Activated naive CD8-positive, alpha-beta T cell treated with anti-CD3 and anti-CD28 coated beads, Interleukin-2, amount 50 U/mL, for 24 hours (primary cell): ENCODE results near the gene SPSB1.

Source experiments
- ATAC-seq: fragments of 150-1000 bp; cut with Tn5 transposase; one replicate; pipeline ENCODE4 v1.10.0; 2021
- DNase-seq: peaks from one replicate; pipeline ENCODE4 v3.0.0; 2021
- H3K27ac Mint-ChIP-seq: one replicate; pipeline ENCODE4 v1.8.0; 2021; ENCODE audit warnings: mild to moderate bottlenecking, mixed read lengths
- H3K27me3 Mint-ChIP-seq: one replicate; pipeline ENCODE4 v1.8.0; 2021; ENCODE audit warnings: mixed read lengths
- H3K36me3 Mint-ChIP-seq: one replicate; pipeline ENCODE4 v1.8.0; 2021; ENCODE audit warnings: low read depth, mixed read lengths
- H3K4me1 Mint-ChIP-seq: one replicate; pipeline ENCODE4 v1.8.0; 2021; ENCODE audit warnings: mixed read lengths
- H3K4me3 Mint-ChIP-seq: one replicate; pipeline ENCODE4 v1.8.0; 2021; ENCODE audit warnings: mild to moderate bottlenecking, moderate library complexity, mixed read lengths
- H3K9me3 Mint-ChIP-seq: one replicate; pipeline ENCODE4 v1.8.0; 2021; ENCODE audit warnings: mixed read lengths

SPSB1 gene

GRCh38 chr1:9292361-9293240, at the start of gene SPSB1:
TSS of gene SPSB1 (plus strand) at chr1:9292894. CDS start at chr1:9355892, 62,998 bp downstream.
- Mint-ChIP-seq H3K4me3 (peak within 1 kb of the TSS; percentile 49), H3K27ac (peak within 1 kb of the TSS; percentile 27), H3K4me1 (peaks cover 2% of the 10 kb centered on the region), H3K9me3 (peaks cover 9% of the 10 kb centered on the region), H3K36me3 (peaks cover 4% of the 10 kb centered on the region), H3K27me3 (peaks cover 5% of the 10 kb centered on the region)
- ATAC-seq (peak; percentile 50), DNase-seq (peak; percentile 62)

GRCh38 chr1:9243066-9243739, 49.5 kb upstream of the SPSB1 start:
- Mint-ChIP-seq H3K27ac (no peak overlapping the region), H3K4me1 (peaks cover 39% of the 10 kb centered on the region), H3K27me3 (no peaks in the 10 kb centered on the region), H3K36me3 (peaks cover 6% of the 10 kb centered on the region), H3K9me3 (no peaks in the 10 kb centered on the region), H3K4me3 (no peak overlapping the region)
- DNase-seq (no peak), ATAC-seq (no peak)

GRCh38 chr1:9244501-9245229, 48.0 kb upstream of the SPSB1 start:
- peaks cover 2% of the 10 kb centered on the region for H3K36me3 Mint-ChIP-seq
- no peaks in the 10 kb centered on the region for H3K27me3 Mint-ChIP-seq
- H3K27ac Mint-ChIP-seq = no peak overlapping the region
- H3K4me3 Mint-ChIP-seq = no peak overlapping the region
- H3K4me1 Mint-ChIP-seq = peaks cover 25% of the 10 kb centered on the region
- no peak for DNase-seq
- no peaks in the 10 kb centered on the region for H3K9me3 Mint-ChIP-seq
- no peak for ATAC-seq

- no peak overlapping the region for H3K4me3 Mint-ChIP-seq
- H3K36me3 Mint-ChIP-seq = peaks cover 2% of the 10 kb centered on the region
- H3K27me3 Mint-ChIP-seq = no peaks in the 10 kb centered on the region
- DNase-seq = no peak
- peaks cover 19% of the 10 kb centered on the region for H3K4me1 Mint-ChIP-seq
- no peaks in the 10 kb centered on the region for H3K9me3 Mint-ChIP-seq
- ATAC-seq = no peak
- H3K27ac Mint-ChIP-seq = no peak overlapping the region
Observed at GRCh38 chr1:9245230-9245619, 47.5 kb upstream of the SPSB1 start.

- Mint-ChIP-seq H3K36me3 (peaks cover 2% of the 10 kb centered on the region), H3K4me1 (peaks cover 15% of the 10 kb centered on the region), H3K27ac (no peak overlapping the region), H3K9me3 (no peaks in the 10 kb centered on the region), H3K27me3 (no peaks in the 10 kb centered on the region), H3K4me3 (no peak overlapping the region)
- ATAC-seq = no peak
- no peak for DNase-seq
Observed at GRCh38 chr1:9245661-9246060, 47.0 kb upstream of the SPSB1 start.

- Mint-ChIP-seq H3K4me3 (no peak overlapping the region), H3K27me3 (no peaks in the 10 kb centered on the region), H3K9me3 (no peaks in the 10 kb centered on the region), H3K4me1 (peaks cover 13% of the 10 kb centered on the region), H3K36me3 (peaks cover 2% of the 10 kb centered on the region), H3K27ac (no peak overlapping the region)
- DNase-seq (no peak), ATAC-seq (no peak)
Observed at GRCh38 chr1:9246215-9246614, 46.5 kb upstream of the SPSB1 start.

- Mint-ChIP-seq H3K9me3 (no peaks in the 10 kb centered on the region), H3K27me3 (no peaks in the 10 kb centered on the region), H3K27ac (no peak overlapping the region), H3K36me3 (peaks cover 2% of the 10 kb centered on the region), H3K4me3 (no peak overlapping the region), H3K4me1 (peaks cover 11% of the 10 kb centered on the region)
- ATAC-seq (no peak), DNase-seq (no peak)
Observed at GRCh38 chr1:9246841-9247785, 45.6 kb upstream of the SPSB1 start.

DNA sequence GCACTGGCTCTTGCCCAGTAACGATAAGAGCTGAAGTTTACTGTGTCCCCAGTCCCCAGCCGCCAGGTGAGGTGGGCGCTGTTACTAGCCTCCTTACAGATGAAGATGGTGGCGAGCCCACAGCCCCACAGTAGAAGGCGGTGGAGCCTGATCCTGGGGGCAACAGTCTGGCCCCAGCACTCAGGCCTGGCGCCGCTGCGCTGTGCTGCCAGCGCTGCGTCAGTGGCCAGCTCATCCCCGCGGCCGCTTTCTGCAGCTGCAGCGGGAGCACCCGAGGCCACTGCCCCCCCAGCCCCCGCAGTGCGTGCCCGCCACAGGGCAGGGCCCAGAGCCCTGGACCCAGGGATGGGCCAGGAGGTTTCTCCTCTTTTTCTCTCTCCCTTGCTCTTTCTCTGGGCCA, 44.8 kb upstream of the SPSB1 start:
- H3K4me1 Mint-ChIP-seq = peaks cover 11% of the 10 kb centered on the region
- H3K9me3 Mint-ChIP-seq = no peaks in the 10 kb centered on the region
- peaks cover 2% of the 10 kb centered on the region for H3K36me3 Mint-ChIP-seq
- no peak overlapping the region for H3K4me3 Mint-ChIP-seq
- no peak for ATAC-seq
- no peak for DNase-seq
- no peaks in the 10 kb centered on the region for H3K27me3 Mint-ChIP-seq
- H3K27ac Mint-ChIP-seq = no peak overlapping the region

GRCh38 chr1:9248341-9249262, 44.1 kb upstream of the SPSB1 start:
- Mint-ChIP-seq H3K4me3 (no peak overlapping the region), H3K27me3 (no peaks in the 10 kb centered on the region), H3K9me3 (no peaks in the 10 kb centered on the region), H3K36me3 (peaks cover 2% of the 10 kb centered on the region), H3K27ac (no peak overlapping the region), H3K4me1 (peaks cover 11% of the 10 kb centered on the region)
- ATAC-seq = no peak
- DNase-seq = no peak

GRCh38 chr1:9249263-9249533, 43.5 kb upstream of the SPSB1 start:
- H3K36me3 Mint-ChIP-seq = peaks cover 2% of the 10 kb centered on the region
- peaks cover 8% of the 10 kb centered on the region for H3K4me1 Mint-ChIP-seq
- no peaks in the 10 kb centered on the region for H3K27me3 Mint-ChIP-seq
- no peaks in the 10 kb centered on the region for H3K9me3 Mint-ChIP-seq
- H3K27ac Mint-ChIP-seq = no peak overlapping the region
- DNase-seq (no peak), ATAC-seq (no peak)
- no peak overlapping the region for H3K4me3 Mint-ChIP-seq

DNA sequence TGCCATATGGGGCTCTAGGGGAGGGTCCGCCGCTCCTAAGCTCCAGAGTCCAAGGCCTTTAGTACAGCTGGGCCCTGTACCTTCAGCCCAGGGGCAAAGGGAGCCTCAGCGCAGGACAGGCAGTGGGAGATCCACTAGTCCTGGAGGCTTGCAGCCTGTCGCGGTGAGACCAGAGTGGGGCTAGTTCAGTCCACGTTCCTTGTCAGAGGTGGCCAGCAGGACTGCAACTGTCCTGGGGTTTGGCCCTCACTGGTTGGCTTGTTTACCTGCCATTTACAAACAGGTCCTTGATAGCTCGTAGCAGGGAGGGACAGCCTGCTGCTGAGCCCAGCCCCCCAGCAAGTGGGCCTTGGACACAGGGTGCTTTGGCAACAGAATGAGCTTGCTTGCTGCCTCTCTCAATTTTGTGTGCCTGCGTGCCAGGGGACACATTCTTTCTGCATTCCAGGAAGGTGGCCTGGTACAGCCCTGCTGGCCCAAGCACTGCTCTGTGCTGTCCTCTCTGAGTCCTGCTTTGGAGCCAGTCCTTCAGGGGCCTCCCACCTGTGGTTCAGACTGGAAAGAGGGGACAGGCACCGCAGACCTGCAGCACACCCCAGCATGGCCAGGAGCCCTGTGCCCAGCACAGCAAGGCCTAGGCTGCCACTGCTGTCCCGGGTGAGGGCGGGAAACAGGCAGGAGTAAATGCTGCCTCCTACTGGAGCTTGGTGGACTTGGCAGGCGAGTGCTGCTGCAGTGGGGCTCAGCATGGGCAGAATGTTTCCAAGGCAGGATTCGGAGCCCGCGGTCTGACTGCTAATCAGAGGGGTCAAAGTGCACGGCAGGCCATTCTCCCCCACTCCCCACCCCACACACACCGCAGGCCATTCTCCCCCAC, 42.9 kb upstream of the SPSB1 start:
- Mint-ChIP-seq H3K9me3 (no peaks in the 10 kb centered on the region), H3K36me3 (peaks cover 2% of the 10 kb centered on the region), H3K4me1 (peaks cover 4% of the 10 kb centered on the region), H3K4me3 (no peak overlapping the region), H3K27me3 (no peaks in the 10 kb centered on the region), H3K27ac (no peak overlapping the region)
- peak; percentile 47 for ATAC-seq
- DNase-seq = peak; percentile 48

DNA sequence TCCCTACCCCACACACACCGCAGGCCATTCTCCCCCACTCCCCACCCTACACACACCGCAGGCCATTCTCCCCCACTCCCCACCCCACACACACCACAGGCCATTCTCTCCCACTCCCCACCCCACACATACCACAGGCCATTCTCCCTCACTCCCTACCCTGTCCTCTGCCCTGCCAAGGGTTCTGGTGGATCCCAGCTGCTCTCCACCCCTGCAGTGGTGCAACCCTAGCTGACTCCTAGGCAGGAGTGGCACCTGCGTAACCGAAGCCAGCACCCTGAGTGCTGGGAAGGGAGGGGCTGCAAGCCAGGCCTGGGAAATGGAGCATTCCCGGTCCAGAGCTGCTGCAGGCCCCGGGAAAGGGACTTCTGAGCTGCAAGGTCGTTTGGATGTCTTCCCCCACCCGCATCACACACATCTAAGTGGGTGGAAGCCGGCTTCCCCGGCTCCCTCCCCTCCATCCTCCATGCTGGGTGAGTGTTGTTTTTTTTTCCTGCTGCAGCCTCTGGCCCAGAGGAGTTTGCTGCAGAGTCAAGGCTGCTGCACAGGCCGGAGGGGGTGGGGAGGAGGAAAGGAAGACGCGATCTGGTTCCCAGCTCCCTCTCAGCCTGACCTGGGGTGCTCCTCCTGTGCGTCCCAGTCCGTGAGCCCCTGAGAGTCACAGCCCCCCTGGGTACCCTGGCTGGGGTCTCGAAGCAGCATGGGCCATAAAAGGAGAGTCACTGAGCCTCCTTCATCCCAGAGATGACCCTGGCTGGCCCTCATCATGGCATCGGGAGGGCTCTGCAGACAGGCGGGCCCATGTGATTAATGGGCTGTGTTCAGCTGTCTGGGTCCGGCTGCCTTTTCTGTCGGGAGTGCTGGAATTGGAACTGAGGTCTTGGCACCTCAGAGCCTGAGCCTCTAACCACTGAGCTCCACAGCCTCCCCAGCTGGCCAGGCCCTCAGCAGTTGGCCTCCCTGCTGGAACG, 42.0 kb upstream of the SPSB1 start:
- ATAC-seq = no peak
- Mint-ChIP-seq H3K36me3 (peaks cover 2% of the 10 kb centered on the region), H3K27ac (no peak overlapping the region), H3K9me3 (no peaks in the 10 kb centered on the region), H3K27me3 (no peaks in the 10 kb centered on the region), H3K4me3 (no peak overlapping the region), H3K4me1 (peaks cover 2% of the 10 kb centered on the region)
- no peak for DNase-seq
